ENCODE results near the gene MNX1.

DNA sequence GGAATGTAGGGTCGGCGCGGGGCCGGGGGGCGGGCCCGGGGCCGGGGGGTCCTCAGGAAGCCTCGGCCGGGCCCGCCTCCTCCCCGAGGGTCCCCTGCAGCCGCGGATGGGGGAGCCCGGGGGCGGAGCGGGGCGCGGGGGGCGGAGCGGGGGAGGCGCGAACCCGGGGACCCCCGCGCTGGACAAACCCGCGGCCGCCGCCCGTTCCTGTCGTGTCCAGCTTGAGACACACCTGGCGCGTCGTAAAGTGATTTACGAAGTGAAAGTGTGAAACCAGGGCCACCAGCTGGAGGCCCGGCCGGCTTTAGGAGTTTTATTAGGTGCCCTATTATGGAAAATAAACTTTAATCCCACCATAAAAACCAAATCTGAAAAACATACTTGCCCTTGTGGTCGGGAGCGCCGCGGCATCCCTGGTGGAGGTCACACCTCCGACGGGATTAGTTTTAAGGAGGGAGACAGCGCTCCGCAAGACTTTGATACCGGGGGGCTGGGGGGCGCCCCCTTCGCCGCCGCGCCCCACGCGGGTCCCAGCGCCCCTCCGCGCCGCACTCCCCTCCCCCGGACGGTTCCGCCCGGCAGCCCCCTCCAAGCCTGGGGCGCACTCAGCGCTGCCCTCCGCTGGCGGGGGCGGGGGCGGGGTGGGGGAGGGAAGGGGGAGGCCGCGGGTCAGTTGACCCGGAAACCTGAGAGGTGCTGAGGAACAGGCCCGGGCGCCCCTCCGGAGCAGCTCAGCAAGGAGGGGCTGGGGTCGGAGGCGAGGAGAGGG is 10.3 kb downstream of the MNX1 start:
- TF ChIP-seq, protein P1, sequence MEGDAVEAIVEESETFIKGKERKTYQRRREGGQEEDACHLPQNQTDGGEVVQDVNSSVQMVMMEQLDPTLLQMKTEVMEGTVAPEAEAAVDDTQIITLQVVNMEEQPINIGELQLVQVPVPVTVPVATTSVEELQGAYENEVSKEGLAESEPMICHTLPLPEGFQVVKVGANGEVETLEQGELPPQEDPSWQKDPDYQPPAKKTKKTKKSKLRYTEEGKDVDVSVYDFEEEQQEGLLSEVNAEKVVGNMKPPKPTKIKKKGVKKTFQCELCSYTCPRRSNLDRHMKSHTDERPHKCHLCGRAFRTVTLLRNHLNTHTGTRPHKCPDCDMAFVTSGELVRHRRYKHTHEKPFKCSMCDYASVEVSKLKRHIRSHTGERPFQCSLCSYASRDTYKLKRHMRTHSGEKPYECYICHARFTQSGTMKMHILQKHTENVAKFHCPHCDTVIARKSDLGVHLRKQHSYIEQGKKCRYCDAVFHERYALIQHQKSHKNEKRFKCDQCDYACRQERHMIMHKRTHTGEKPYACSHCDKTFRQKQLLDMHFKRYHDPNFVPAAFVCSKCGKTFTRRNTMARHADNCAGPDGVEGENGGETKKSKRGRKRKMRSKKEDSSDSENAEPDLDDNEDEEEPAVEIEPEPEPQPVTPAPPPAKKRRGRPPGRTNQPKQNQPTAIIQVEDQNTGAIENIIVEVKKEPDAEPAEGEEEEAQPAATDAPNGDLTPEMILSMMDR (conservative IDR thresholded peaks at IDR 0.05 in 1 of 2, IDR thresholded peaks at IDR 0.05 in 1 of 2; ENCODE audit: extremely low read depth in 1 of 2, insufficient read depth in 1 of 2, low read depth in 1 of 2, low read length in 2 of 2) = no peak
- no peak for TF ChIP-seq EZH2 (IDR thresholded peaks at IDR 0.05; ENCODE audit: borderline replicate concordance, low read length)

All from mammary epithelial cell (primary cell).